ENCODE results near the gene TSC2.

Gene TSC2

GRCh38 chr16:2089706-2090480 lies 42.1 kb downstream of the TSC2 start:
- TF ChIP-seq ZFX (IDR thresholded peaks at IDR 0.05; ENCODE audit: borderline replicate concordance) = no peak
- TF ChIP-seq, protein P1, sequence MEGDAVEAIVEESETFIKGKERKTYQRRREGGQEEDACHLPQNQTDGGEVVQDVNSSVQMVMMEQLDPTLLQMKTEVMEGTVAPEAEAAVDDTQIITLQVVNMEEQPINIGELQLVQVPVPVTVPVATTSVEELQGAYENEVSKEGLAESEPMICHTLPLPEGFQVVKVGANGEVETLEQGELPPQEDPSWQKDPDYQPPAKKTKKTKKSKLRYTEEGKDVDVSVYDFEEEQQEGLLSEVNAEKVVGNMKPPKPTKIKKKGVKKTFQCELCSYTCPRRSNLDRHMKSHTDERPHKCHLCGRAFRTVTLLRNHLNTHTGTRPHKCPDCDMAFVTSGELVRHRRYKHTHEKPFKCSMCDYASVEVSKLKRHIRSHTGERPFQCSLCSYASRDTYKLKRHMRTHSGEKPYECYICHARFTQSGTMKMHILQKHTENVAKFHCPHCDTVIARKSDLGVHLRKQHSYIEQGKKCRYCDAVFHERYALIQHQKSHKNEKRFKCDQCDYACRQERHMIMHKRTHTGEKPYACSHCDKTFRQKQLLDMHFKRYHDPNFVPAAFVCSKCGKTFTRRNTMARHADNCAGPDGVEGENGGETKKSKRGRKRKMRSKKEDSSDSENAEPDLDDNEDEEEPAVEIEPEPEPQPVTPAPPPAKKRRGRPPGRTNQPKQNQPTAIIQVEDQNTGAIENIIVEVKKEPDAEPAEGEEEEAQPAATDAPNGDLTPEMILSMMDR (IDR thresholded peaks at IDR 0.05) = no peak
- peak overlapping the region; percentile 93 for H3K27ac ChIP-seq

DNA sequence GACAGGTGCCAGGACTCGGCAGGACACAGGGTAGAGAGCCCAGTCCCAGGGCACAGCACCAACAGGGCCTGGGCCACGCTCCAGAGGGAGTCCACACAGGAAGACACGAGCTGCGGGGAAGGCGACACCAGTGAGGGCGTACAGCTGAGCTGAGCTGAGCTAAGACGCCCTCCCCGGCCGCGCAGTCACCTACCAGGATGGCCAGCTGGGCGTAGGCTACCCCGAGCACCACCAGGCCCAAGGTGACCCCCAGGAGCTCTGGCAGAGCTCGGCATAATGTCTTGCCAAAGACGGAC lies 42.6 kb downstream of the TSC2 start:
- H3K27ac ChIP-seq = peak overlapping the region; percentile 93
- TF ChIP-seq ZFX (IDR thresholded peaks at IDR 0.05; ENCODE audit: borderline replicate concordance) = no peak
- TF ChIP-seq, protein P1 (IDR thresholded peaks at IDR 0.05) = no peak

- TF ChIP-seq ZFX (IDR thresholded peaks at IDR 0.05; ENCODE audit: borderline replicate concordance) = no peak
- TF ChIP-seq, protein P1 (IDR thresholded peaks at IDR 0.05) = peak; percentile 82
- H3K27ac ChIP-seq = peak overlapping the region; percentile 93
Observed at GRCh38 chr16:2090777-2091546, 43.2 kb downstream of the TSC2 start.

DNA sequence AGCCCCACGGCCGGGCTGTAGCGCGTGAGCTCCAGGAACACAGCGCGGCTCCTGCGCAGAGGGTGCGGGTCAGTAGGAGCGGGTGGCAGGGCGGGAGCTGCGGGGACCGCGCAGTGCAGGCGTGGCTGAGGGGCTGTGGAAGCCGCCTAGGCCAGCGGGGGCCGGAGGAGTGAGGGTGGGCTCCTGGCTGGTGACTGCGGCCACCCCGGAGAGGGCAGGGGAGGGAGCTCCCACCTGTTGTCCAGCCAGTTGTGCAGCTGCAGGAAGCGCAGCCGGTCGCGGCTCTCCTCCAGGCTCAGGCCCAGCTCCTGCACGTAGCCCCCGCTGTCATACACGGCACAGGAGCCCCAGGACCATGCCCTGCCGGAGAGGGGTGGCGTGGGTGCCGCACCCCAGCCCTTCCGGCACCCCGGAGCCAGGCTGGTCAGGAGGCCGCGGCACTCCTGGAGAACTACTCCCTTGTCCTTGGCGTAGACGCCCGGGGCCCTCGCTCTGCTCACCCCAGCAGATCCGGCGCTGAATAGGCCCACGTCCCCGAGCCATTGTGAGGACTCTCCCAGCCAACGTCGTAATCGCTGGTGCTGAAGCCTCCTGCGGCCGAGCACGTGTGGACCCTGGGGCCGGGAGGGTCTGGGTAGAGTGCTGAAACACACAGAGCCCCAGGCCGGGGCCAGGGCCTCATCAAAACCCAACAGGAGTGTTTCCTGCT lies 43.9 kb downstream of the TSC2 start:
- no peak for TF ChIP-seq ZFX (IDR thresholded peaks at IDR 0.05; ENCODE audit: borderline replicate concordance)
- TF ChIP-seq, protein P1 (IDR thresholded peaks at IDR 0.05) = no peak
- H3K27ac ChIP-seq = peak overlapping the region; percentile 93

DNA sequence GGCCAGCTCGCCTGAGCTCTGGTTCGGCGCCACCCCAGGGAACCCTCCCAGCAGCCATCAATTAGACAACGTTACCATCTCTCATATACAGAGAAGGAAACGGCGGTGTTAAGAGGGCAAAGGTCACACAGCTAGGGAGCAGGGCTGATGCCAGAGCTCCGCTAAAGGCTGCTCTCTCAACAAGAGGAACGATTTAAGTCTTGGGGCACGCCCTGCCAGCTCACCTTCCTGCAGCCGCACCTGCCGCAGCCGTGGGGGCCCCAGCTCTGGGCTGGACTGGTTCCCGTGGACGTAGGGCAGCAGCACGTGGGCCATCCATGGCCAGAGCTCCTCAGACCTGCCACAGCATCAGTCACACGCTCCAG lies 44.5 kb downstream of the TSC2 start:
- peak overlapping the region; percentile 93 for H3K27ac ChIP-seq
- TF ChIP-seq ZFX (IDR thresholded peaks at IDR 0.05; ENCODE audit: borderline replicate concordance) = no peak
- TF ChIP-seq, protein P1 (IDR thresholded peaks at IDR 0.05) = no peak

- TF ChIP-seq, protein P1 (IDR thresholded peaks at IDR 0.05) = no peak
- no peak for TF ChIP-seq ZFX (IDR thresholded peaks at IDR 0.05; ENCODE audit: borderline replicate concordance)
- 0 out of 2 replicates have a peak overlapping the region, but pooled peaks have one; percentile 8 for H3K27ac ChIP-seq
Observed at GRCh38 chr16:2092866-2093265, 45.1 kb downstream of the TSC2 start.

Measured in 22Rv1 (cell line).